HS-27A (cell line): ENCODE data around the gene MPZL2.

Experiments
- DNase-seq: peaks from one replicate; pipeline ENCODE4 v3.0.0-alpha.2; 2012; ENCODE audit warnings: low read depth, missing footprints

The MPZL2 gene

DNA sequence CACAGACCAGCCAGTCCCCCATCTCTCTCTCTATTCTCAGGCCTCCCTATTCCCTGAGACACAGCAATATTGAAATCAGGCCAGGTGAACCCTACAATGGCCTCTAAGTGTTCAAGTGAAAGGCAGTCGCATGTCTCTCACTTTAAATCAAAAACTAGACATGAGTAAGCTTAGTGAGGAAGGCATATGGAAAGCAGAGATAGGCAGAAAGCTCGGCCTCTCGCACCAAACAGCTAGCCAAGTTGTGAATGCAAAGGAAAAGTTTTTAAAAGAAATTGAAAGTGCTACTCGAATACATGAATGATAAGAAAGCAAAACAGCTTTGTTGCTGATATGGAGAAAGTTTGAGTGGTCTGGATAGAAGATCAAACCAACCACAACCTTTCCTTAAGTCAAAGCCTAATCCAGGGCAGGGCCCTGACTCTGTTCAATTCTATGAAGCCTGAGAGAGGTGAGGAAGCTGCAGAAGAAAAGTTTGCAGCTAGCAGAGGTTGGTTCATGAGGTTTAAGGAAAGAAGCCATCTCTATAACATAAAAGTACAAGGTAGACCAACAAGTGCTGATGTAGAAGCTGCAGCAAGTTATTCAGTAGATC is 19.8 kb upstream of the MPZL2 start:
- DNase-seq = no peak

DNA sequence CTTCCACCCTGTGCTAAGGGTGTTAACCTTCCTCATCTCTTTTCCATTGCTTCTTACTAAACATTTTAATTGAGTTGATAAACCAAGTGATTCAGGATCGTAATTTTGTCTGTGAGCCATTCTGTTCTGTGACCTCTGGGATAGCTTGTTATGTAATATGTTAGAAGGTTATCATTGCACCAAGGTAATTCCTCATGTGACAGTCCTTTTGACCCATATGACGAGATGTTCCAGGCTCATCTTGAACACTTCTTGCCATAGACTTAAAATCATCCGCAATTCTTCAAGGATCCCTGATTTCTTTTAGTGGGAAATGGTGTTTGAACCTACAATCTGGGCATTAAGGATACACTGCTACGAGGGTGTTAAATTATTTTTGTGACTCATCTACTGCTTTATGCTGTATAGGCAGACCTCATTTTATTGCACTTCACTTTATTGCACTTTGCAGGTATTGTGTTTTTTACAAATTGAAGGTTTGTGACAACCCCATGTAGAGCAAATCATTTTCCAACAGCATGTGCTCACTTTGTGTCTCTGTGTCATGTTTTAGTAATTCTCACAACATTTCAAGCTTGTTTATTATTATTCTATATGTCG is 19.0 kb upstream of the MPZL2 start:
- no peak for DNase-seq

DNA sequence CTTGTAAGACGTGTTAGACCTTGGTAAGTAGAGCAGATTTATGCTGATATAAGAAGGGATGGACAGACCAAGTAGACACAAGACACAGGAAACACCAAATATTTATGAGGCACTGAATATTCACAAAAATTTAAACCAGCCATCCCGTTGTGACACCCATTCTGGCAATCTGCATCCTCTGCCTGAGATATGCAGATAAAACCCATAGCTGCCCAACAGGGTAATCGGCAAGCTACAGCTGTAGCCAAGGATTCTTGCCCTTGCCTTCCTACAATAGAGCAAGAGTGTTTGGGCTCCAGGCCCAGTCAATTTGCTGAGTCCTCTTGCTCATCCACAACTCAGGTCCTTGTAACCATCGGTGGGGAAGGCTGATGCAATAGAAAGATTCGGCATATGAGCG is 18.5 kb upstream of the MPZL2 start:
- DNase-seq = no peak

DNA sequence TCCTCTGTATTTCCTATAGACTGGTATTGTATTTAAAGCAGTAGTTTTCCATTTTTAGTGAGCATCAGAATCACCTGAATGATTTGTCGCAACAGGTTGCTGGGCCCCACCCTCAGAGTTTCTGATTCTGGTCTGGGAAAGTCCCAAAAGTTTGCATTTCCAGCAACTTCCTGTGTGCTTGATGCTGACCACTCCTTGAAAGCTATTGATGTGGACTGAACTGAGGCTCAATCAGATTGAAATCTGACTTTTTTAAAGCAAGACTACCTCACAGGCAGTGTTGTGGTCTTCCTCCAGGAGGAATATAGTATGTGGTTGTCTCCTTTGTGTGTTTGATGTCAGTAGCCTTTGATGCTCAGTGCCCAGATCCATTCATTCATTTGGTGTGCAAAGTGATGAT is 17.2 kb upstream of the MPZL2 start:
- DNase-seq = no peak

DNA sequence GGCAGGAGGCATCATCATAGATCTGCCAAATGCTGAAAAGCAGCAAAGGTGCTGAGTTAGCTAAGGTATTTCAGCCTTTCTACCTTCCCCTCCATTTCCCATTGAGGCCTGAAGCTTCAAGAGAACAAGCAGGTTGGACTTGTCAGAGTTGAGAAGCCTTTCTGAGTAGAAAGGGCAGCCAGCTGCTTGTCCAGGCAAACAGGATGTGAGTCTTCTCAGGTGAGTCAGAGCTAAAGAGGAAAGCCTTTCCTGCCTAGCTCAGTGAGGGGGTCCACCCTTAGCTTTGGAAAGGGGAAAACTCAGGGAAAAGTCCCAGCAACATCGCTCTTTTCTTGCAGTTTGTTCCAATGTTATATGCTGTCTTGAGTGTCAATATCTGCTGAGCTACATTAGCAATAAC is 13.2 kb upstream of the MPZL2 start:
- no peak for DNase-seq

DNA sequence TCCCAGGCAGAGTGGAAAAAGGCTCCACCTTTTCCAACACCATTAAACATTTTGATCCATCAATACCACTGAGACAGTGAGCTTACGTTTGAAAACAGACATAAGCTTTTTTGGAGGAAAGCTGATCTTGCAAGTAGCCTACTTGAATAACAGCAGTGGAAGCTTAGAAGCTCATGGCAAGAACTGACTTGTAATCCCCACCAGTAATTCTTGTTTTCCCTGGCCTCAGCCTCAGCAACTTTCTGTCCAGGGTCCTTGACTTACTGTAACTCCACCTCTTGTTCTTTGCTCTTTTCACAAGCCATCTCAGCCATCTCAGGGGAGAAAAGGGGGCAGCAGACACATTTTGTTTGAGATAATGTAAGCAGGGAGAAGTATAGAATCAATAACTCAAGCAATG is 12.3 kb upstream of the MPZL2 start:
- DNase-seq = no peak

DNA sequence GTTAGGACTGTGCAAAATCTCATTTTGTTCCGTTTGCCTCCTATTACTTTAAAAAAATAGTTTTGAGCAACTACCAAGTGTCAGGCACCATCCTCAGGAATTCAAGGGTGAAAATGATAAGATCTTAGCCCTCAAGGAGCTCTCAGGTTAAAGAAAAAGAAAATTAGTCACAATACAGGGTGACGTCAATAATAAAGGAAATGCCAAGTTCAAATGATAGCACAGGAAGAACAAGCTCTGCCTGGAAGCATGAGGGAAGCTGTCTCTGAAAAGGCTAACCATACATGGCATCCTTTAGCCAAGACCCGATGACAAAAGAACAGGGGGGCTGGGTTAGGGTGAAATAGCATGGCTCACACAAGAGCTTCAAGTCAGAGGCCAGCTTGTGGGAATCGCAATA is 11.1 kb upstream of the MPZL2 start:
- DNase-seq = no peak

DNA sequence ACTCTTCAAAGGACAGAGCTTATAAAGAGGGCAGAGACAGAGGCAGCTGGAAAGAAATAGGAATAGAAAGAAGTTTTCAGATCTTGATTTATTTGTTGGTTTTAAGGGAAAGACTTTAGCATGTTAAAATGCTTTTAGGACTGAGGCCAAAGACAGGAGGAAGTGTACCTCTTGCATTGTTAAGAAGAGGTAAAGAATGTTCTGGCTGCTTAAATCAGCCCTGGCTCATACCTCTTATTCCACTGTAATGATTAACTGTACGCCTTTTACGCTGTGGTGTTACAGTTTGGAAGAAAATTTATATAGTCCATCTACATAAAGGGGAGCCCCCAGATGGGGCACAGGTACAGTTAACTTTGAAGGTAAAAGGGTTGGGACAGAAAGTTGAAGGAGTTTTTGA is 10.1 kb upstream of the MPZL2 start:
- DNase-seq = no peak

DNA sequence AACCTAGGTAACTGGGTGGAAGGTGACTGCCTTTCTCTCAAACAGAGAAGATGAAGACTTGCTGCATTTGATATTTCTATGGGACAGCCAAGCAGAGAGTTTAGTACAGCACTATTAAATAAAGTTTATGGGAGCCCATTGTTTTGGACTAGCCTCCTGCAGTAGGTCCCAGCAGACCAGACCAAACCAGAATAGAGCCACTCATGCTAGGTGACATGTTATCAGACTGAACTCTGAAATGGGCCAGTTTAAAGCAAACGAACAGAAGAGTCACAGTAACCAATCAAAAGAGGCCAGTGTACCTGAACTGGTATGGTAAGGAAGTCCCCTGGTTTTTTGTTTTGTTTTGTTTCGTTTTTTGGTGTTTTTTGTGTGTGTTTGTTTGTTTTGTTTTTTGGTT is 7.9 kb upstream of the MPZL2 start:
- DNase-seq = no peak

DNA sequence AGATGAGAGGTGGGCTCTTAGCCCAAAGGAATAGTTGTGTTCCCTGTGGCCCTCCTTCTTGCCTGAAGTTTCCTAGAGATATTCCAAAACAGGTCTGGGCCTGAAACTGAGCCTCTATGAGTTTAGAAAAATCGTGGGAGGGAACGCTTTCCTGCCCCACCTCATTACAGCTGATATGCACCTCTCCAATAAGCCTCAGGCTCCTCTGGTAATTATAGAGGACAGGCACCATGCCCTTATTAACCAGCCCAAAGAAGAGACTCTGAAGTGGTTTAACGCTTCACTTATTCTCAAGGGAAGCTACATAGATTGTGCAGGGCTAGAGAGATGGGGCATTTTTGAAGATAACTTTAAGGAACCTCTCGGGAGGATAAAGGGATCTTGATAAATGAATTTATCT is 3.4 kb upstream of the MPZL2 start:
- DNase-seq = no peak

DNA sequence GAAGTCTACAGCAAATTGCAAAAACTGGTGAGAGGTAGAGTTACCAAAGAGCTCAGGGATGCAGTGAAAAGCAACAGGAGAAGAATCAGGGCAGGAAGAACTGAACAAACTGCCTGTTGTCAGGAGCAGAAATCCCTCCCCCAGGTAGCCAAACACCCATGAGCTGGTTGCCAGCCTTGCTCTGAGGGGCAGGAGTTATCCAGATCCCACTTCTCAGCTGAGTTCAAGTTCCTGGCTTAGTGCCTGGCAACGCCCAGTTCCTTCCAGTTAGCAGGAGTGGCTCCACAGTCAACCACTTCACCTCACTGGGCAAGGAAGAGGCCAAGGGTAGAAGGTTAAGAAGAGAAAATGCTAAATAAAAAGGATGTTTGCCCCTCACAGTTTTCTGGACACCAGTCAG is 1.9 kb upstream of the MPZL2 start:
- DNase-seq = no peak

DNA sequence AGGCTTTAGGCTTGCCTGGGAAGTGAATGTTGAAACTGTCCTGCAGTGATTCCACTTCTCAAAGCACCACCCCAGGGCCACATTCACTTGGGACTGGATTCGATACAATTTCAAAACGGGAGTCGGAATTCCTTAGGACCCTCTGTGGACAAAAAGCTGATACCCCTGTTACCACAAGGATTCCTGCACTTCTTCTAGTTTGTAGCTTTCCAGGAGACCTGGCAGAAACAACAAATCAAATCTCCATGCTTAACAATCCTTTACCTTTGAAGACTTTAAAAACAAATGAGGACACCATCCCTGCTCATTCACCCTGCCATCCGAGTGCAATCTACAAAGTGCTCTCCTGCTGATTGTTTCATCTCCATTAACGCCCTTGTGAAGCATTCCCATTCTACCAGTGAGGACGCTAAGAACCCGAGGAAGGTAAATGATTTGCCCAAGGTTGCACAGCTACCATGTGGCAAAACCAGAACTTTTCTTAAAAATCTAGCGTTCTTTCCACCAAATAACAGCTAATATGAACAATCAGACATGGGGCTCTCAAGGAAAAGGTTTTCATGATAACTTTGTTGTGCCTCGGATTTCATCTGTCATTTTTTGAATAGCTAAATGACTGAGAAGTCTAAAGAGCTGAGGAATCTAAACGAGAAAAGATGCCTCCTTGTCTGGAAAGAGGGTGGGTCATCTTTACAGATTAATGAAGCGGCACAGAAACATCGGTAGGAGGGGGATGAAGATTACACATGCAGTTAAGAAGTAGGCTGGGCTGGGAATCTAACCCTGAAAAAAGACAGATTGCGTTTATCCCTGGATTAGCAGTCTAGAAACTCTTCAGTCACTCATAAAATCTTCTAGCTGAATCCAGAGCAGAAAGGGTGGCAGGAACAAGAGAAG is 720 bp upstream of the MPZL2 start:
- DNase-seq = no peak

DNA sequence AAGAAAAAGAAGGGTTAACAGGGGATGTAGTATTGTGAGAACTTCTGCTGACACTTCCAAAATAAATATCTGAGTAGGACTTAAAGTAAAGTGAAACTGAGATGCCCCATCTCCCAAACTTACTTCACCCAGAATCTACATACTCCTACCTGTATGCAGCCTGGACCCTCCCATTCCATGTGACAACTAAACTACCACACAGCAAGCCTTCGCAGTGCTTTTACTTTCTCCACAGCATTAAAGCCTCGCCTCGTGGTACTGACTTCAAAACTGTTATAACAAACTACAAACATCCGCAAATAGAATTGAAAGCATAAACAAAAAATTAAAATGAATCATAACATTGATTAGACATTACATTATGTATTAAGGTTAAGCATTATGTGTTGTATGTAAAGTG is 985 bp downstream of the MPZL2 start:
- DNase-seq = no peak

DNA sequence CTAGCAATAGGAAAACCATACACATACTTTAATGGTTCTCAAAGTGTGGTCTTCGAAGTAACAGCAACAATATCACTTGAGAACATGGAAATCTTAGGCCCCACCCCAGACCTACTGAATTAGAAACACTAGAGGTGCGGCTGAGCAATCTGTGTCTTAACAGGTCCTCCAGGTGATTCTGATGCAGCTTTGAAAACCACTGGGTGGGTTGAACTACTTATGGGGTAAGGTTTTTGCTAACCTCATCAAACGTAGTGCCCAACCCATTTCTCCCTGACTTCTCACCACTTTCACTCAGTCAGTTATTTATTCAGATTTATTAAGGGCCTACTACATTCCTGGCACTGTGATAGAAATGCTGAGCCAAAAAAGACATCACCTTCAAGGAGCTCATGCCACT is 3.7 kb downstream of the MPZL2 start:
- DNase-seq = no peak

DNA sequence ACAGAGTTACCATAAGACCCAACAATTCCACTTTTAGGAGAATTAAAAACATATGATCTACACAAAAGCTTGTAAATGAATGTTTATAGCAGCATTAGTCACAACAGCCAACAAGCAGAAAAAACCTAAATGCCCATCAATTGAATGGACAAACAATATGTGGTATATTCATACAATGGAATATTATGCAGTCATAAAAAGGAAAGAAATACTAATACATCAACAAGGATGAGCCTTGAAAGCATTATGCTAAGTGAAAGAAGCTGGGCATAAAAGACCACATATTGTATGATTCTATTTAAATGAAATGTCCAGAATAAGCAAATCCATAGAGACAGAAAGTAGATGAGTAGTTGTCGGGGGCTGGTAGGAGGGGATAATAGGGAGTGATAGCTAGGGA is 5.0 kb downstream of the MPZL2 start:
- no peak for DNase-seq

DNA sequence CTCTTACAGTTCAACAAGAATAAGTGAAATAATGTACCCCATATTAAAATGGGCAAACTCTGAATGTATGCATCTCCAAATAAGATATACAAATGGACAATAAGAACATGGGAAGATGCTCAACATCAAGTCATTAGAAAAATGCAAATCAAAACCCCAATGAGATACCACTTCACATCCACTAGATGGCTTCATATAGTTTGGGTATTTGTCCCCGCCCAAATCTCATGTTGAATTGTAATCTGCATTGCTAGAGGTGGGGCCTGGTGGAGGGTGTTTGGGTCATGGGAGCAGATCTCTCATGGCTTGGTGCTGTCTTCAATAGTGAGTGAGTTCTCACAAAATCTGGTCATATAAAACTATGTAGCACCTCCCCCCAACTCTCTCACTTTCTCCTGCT is 5.7 kb downstream of the MPZL2 start:
- no peak for DNase-seq

DNA sequence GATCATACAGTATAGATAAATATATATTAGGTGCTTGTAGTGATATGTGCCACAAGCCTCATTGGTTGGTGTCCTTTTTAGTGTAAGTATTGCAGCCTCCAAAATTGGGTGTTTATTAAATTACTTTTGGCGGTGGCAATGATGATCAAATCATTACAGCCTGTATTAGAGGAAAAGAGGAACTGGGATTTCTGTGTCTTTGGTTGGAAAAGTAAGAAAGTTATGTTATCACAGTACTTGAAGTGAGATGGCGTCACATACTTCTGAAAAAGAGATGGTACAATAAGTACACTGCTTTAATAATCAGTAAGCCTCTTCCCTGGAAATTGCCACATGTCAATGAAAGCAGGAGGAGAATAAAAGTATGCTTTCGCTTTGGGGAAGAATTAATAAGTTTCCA is 11.4 kb downstream of the MPZL2 start:
- DNase-seq = no peak

DNA sequence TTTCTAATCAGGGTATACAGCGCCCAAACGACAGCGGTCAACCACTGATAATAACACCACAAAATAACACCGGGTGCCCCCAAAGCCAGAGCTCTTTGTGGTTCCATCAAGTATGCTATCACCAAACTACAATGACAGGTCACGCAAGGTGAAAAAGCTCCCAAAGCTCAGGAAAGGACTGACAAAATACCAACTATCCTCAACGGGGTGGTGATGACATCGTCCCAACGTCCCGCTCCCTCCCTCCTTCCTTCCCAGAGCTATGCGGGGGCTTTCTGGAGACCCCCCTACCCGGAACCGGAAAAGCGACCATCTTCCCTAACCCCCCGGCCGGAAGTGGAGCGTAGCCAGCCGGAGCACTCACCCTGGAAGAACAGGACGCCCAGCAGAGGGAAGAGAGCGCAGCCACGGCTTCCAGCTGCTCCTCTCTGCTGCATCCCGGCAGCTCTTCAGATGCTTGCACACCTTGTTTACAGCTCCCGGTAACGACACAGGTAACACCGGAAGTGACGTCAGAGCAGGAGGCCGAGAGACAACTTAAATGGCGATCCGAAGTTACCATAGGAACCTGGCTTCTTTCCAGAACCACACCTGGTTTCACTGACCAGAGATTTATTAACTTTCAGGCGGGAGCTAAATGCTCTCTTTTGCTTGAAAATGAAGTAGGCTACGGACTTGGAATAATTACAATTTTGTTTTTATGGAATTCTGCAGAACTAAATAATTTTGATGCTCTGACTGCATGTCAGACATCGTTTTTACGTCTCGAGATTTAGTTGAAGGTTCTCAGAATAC is 12.0 kb downstream of the MPZL2 start, which contains the start of gene MPZL3:
Gene MPZL3 (minus strand): TSS at position 508 of the 795 bp plus-strand sequence. CDS start 71 bp downstream, at position 437.
- no peak for DNase-seq

DNA sequence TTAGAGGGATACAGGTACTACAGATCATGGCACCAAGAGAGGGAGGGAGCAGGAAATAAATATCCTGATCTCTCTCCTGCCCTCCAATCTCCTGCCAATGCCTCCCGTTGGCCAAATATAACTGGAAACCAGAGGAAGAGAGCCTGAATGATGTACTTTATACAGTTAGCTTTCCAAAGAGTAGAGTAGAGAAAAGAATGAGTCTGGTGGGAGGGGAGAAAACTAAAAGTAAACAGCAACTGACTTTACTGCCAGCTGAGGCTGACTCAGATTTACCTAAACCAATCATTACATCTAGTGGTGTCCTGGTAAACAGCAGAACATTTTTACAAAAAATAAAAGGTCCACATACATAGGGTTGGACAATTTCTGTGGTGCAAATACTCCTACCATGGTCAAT is 17.1 kb downstream of the MPZL2 start:
- DNase-seq = no peak

DNA sequence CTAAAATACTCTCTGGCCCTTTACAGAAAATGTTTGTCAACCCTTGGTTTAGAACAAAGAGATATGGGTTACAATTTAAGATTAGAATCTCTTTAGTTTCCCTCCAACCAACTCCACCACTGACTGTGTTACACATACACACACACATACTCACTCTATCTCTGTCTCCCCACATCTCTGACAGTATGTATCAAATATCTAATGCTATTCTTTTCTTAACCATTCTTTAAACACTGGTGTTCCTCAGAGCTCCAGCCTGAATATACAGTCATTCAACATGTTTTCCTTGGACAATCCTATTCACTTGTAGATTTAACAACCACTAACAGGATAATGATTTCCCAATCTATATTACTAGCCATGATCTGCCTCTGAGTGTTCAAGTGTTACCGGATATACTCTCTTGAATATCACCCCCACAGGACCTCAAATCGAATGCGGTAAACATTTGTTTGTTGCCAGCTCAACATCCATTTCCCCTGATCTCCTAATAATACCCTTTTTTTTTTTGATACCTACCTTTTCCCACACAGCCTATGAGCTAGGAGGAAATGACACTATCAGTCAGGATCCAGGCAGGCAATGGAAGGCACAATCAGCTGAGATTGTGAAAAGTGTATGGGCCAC is 18.0 kb downstream of the MPZL2 start:
- DNase-seq = no peak

DNA sequence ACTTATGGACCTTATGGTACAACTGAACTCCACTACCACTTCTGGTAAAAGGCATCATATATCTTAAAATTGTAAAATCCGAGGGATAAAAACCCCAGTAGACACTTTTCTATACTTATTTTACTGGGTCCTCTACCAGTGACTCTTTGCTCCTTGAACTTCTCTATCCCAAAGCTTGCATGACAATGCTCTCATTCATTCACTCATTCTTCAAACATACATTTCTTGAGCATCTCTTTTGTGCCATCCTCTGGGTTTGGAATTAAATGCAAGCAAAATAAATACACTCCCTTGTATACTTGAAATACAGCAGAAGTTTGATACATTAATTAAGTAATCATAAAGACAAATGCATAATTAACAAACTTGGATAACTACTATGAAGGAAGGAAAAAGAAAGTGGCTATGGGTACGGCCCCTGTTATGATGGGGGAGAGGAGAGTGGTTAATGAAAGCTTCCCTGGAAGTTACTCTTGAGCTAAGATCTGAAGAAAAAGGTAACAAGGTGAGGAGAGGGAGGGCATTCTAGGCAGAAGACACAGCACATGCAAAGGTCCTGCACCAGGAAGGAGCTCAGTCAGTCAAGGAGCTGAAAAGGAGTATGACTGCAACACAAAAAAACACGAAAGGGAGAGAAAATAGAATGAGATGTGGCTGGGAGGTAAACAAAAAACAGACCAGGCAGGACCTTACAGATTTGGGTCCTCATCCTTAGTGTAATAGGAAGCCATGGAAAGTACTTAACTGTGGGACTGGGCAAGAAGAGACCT is 19.9 kb downstream of the MPZL2 start:
- DNase-seq = no peak
